Islet precursor cell (in vitro differentiated cells): ENCODE measurements around the gene CTNNA1.
"Not testable (repeated sequence)": the region's sequence is repeated elsewhere in the genome, so short reads cannot be mapped to it uniquely, and the experiment has no call there.

ENCODE experiments used
- DNase-seq: peaks from one replicate; pipeline ENCODE4 v3.0.0-alpha.2; 2018

The CTNNA1 gene

DNA sequence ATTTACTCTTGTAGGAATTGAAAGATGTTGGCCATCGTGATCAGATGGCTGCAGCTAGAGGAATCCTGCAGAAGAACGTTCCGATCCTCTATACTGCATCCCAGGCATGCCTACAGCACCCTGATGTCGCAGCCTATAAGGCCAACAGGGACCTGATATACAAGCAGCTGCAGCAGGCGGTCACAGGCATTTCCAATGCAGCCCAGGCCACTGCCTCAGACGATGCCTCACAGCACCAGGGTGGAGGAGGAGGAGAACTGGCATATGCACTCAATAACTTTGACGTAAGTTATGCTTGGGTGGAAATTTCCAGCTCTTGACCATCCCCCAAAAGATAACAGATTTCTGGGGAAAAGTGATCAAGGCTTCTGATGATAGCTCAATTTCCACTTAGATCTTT lies 71.3 kb downstream of the CTNNA1 start:
- no peak for DNase-seq

- DNase-seq, result no peak
Measured at GRCh38 chr5:138824924-138825863, 72.0 kb downstream of the CTNNA1 start.

GRCh38 chr5:138828556-138828955 lies 75.3 kb downstream of the CTNNA1 start:
- DNase-seq, result no peak

DNA sequence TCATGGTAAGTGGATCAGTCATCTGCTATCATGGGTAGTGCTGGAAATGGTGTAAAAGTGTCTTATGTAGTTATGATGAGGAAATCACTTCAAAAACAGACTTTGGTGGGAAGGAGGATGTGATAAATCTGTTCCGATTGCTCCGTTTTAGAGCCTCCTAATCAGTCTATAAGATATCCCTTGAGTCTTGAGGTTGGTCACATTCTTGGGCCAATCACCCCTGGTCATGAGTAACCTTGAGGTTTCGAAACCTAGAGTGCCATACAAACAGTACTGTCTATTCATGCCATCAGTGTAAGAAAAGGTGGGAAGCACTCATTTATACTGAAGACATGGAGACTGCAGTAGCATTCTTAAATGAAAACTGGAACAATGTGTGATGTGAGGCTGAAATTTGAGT lies 76.1 kb downstream of the CTNNA1 start:
- no peak for DNase-seq

GRCh38 chr5:138831703-138832102 lies 78.5 kb downstream of the CTNNA1 start:
- DNase-seq, result no peak

- no peak for DNase-seq
Measured at GRCh38 chr5:138832218-138832617, 79.0 kb downstream of the CTNNA1 start.

- no peak for DNase-seq
Measured at GRCh38 chr5:138833080-138833479, 79.9 kb downstream of the CTNNA1 start.

DNA sequence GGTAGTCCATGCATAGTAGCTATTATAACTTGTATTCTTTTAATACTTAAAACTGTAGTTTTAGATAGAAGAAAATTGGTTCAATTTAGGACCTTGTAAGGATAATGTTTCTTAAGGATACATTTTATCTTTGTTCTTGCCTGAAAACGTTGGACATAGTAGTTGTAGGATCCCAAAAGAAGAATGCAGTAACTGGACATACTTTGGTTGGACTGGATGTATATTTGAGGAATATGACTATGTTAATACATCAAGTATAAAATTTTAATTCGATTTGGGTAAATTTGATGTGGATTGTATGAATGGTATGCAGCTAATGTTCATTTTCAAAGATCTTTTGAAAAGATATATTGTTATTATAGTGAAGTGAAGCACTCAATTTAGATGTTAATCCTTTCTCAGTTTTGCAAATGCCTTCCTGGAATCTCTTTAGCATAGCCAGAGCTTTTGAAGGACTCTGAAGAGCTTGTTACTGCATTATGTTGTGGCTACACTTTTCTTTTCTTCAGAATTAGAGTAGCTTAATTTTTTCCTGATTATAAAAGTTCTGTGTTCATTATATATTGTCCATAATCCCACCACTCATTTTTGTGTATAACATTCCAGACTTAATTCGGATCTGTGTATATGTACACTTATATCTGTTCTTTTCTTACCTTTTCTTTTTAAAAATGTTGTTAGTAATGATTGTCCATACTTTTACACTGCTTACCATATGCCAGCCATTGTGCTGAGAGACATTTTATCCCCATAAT lies 80.7 kb downstream of the CTNNA1 start:
- no peak for DNase-seq

DNA sequence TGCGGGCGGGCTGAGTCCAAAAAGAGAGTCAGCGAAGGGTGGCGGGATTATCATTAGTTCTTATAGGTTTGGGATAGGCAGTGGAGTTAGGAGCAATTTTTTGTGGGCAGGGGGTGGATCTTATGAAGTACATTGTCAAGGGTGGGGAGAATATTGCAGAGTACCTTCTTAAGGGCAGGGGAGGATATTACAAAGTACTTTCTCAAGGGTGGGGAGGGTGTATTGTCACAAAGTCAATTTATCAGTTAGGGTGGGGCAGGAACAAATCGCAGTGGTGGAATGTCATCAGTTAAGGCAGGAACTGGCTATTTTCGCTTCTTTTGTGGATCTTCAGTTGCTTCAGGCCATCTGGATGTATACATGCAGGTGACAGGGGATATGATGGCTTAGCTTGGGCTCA lies 81.6 kb downstream of the CTNNA1 start:
- not testable (repeated sequence) for DNase-seq

- DNase-seq, result no peak
Measured at GRCh38 chr5:138837160-138837559, 83.9 kb downstream of the CTNNA1 start.

DNA sequence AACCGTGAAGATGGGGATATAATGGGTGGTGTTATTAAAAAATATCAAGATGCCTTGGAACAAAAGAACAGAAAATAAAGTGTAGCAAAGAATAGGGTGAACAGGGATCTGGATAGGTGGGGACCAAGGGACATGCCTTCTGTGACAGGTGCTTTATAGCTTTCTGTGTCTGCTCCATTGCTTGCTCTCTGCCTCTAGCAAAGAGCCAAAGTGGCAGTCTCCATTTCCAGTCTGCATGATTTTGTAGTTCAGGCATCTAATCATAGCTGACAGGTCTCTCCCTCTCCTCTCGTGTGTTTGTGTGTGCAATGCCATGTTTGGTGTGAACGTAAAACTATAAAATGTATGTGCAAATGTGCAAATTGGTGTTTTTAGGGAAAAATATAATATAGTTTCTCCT lies 86.9 kb downstream of the CTNNA1 start:
- DNase-seq, result no peak

- DNase-seq, result no peak
Measured at GRCh38 chr5:138841531-138841930, 88.3 kb downstream of the CTNNA1 start.

DNA sequence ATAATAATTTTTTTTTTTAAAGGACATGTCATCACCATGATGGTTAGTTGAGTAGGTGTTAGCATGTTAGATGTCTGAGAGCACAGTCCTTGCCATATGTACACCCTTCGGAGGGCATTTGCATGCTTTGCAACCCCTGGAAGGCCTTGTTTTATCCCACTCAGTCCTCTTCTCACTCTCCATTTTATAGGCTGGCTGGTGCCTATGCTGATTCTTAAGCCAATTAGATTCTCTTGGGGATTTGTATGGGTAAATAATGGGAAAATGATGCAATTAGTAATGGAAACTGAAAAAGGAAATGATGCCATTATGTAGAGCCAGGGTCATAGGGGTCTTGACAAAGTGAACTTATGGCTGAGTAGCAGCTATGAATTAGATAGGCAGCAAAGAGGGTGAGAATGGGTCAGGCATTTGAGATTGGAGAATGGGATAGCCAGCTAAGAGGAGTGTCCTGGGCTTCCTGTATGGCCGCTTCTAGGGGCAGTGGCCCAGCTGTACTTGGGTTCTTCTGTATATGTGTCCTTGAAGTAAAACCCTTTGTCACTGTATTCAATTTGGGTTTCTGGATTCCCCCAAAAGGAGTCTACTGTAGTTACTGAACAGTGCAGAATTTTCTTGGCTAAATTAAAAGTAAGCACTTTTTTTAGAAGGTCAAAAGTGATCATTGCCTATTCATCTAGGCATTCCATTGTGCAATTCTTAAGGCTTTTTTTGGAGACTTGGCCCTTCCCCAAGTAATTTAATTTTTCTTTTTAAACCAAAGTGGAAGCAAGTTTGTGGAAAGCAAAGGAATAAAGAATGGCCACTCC lies 90.3 kb downstream of the CTNNA1 start:
- no peak for DNase-seq

GRCh38 chr5:138844125-138844461 lies 90.9 kb downstream of the CTNNA1 start:
- DNase-seq, result no peak

GRCh38 chr5:138844812-138845513 lies 91.7 kb downstream of the CTNNA1 start:
- no peak for DNase-seq

GRCh38 chr5:138849439-138849838 lies 96.2 kb downstream of the CTNNA1 start:
- no peak for DNase-seq

DNA sequence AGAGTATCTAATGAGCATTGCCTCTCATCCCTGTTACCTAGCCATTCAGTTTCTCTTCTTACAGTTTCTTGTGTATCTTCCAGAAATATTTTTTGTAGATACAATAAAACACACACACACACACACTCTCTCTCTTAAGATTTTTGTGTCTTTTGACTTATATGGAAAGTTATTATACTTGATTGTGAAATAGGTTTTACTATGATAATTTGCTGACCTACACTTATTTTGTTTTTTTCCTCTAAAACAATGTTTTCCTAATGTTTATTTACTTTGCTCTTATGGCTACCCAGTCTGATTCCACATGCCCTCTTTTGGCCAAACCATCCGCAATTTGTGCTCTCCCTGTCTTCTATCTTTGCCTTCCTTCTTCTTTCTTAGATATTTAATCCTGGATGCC lies 96.7 kb downstream of the CTNNA1 start:
- no peak for DNase-seq

DNA sequence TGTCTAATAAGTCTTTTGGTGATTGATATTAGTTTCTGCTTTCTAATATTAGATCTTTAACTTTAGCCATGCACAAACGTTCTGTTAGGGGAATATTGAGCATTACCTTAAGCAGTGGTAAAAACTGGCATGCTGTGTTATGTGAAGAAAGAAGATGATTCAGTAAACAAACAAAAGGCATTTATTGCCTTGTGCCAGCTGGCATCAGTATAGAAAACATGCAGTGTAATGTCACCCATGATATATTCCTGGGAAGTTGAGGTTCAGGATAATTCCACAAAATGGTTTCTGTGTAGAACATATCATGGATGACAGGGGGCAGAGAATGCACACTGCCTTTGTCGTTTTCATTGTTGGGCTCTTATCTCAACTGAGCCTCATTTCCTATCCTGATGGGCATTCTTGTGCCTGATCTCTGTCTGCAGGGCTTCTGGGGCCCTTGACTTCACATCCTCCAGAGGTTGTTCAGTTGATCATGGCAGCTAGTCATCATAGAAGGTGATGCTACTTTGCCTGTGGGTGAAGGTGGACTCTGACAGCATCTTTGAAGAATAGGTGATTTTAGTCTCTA lies 97.7 kb downstream of the CTNNA1 start:
- no peak for DNase-seq

GRCh38 chr5:138853132-138853531 lies 99.9 kb downstream of the CTNNA1 start:
- no peak for DNase-seq

GRCh38 chr5:138867011-138867410 lies 113.8 kb downstream of the CTNNA1 start:
- no peak for DNase-seq

- DNase-seq, result no peak
Measured at GRCh38 chr5:138869038-138869437, 115.8 kb downstream of the CTNNA1 start.

DNA sequence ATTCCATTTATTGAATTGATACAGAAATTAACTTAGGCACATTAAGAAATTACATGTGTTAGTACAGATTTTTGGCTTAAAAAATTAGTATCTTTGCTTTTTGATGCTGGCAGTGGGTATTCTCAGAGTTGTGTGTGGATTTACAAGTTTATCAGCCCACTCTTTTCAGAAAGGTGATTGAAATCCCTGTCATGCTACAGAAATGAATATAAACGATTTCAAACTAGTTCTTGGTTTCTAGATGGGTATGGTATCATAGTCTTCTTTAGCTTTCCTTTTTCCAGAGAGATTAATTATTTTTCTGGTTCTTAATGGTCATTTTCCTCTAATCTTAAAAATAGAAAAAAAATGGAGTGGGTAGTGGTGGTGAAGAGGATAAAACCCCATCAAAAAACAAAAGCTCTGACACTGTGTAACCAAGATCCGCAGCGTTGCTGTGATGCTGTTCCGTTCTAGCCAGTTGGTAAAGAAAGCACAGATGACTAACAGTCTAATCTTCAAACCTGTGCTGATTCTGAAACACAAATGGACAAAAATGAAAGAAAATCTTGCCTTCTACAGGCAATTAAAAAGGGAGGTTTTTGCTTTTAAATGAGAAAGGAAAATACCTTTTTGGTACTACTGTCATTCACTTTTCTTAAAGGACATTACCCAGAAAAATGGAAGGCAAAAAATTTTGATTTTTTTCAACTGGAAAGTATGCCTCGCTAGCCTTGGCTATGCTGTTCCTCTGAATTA lies 116.7 kb downstream of the CTNNA1 start:
- no peak for DNase-seq
